ENCODE data around the gene SCN5A.

SCN5A gene

GRCh38 chr3:38613426-38613825 is 36.1 kb downstream of the SCN5A start:
- no peaks in the 10 kb centered on the region for H3K4me1 ChIP-seq (ENCODE audit: low read length)
- H3K9me3 ChIP-seq (replicated peaks; ENCODE audit: insufficient read depth, low read length): no peaks in the 10 kb centered on the region
- no peak for TF ChIP-seq EZH2 (optimal IDR thresholded peaks at IDR 0.05; ENCODE audit: low read depth, low read length)
- TF ChIP-seq EZH2phosphoT487 (IDR thresholded peaks at IDR 0.05; ENCODE audit: low read length): no peak
- no peak for TF ChIP-seq CTCF (IDR thresholded peaks at IDR 0.05; ENCODE audit: low read length)

GRCh38 chr3:38611866-38612265 is 37.6 kb downstream of the SCN5A start:
- no peaks in the 10 kb centered on the region for H3F3A ChIP-seq (ENCODE audit: insufficient read depth, low read length)
- TF ChIP-seq EZH2phosphoT487 (IDR thresholded peaks at IDR 0.05; ENCODE audit: low read length): no peak
- TF ChIP-seq EZH2 (optimal IDR thresholded peaks at IDR 0.05; ENCODE audit: low read depth, low read length): no peak
- TF ChIP-seq CTCF (IDR thresholded peaks at IDR 0.05; ENCODE audit: low read length): no peak
- no peaks in the 10 kb centered on the region for H3K4me1 ChIP-seq (ENCODE audit: low read length)
- H3K4me3 ChIP-seq (ENCODE audit: low read length): no peak overlapping the region
- no peaks in the 10 kb centered on the region for H3K27me3 ChIP-seq (replicated peaks; ENCODE audit: insufficient read depth, low read length)
- no peak overlapping the region for H2AFZ ChIP-seq (ENCODE audit: low read length)
- no peak overlapping the region for H3K9ac ChIP-seq (ENCODE audit: low read length)
- no peak overlapping the region for H3K4me2 ChIP-seq (ENCODE audit: low read depth, low read length)
- no peaks in the 10 kb centered on the region for H3K9me3 ChIP-seq (replicated peaks; ENCODE audit: insufficient read depth, low read length)
- H4K20me1 ChIP-seq (ENCODE audit: insufficient read depth, low read length): no peaks in the 10 kb centered on the region
- no peaks in the 10 kb centered on the region for H3K36me3 ChIP-seq (replicated peaks; ENCODE audit: insufficient read depth, low read length)
- DNase-seq: no peak
- no peaks in the 10 kb centered on the region for H3K79me2 ChIP-seq (ENCODE audit: low read length)
- no peaks in the 10 kb centered on the region for H3K9me2 ChIP-seq (replicated peaks; ENCODE audit: insufficient read depth, low read length)
- no peak overlapping the region for H3K27ac ChIP-seq (ENCODE audit: low read length)

More at GRCh38 chr3:38613426-38613825, 36.1 kb downstream of the SCN5A start:
- no peak overlapping the region for H3K4me3 ChIP-seq (ENCODE audit: low read length)
- H3K27ac ChIP-seq (ENCODE audit: low read length): no peak overlapping the region
- no peak for DNase-seq
- H3K27me3 ChIP-seq (replicated peaks; ENCODE audit: insufficient read depth, low read length): no peaks in the 10 kb centered on the region
- no peaks in the 10 kb centered on the region for H3K79me2 ChIP-seq (ENCODE audit: low read length)
- H3K36me3 ChIP-seq (replicated peaks; ENCODE audit: insufficient read depth, low read length): no peaks in the 10 kb centered on the region
- no peak overlapping the region for H3K9ac ChIP-seq (ENCODE audit: low read length)
- H2AFZ ChIP-seq (ENCODE audit: low read length): no peak overlapping the region
- no peaks in the 10 kb centered on the region for H3F3A ChIP-seq (ENCODE audit: insufficient read depth, low read length)
- H3K9me2 ChIP-seq (replicated peaks; ENCODE audit: insufficient read depth, low read length): no peaks in the 10 kb centered on the region
- no peak overlapping the region for H3K4me2 ChIP-seq (ENCODE audit: low read depth, low read length)
- H4K20me1 ChIP-seq (ENCODE audit: insufficient read depth, low read length): no peaks in the 10 kb centered on the region

- no peak for DNase-seq
- Histone ChIP-seq H3F3A (ENCODE audit: insufficient read depth, low read length) (no peaks in the 10 kb centered on the region), H3K4me2 (ENCODE audit: low read depth, low read length) (no peak overlapping the region), H2AFZ (ENCODE audit: low read length) (no peak overlapping the region), H3K9me2 (replicated peaks; ENCODE audit: insufficient read depth, low read length) (no peaks in the 10 kb centered on the region), H3K9ac (ENCODE audit: low read length) (no peak overlapping the region), H3K4me3 (ENCODE audit: low read length) (no peak overlapping the region), H3K36me3 (replicated peaks; ENCODE audit: insufficient read depth, low read length) (no peaks in the 10 kb centered on the region), H4K20me1 (ENCODE audit: insufficient read depth, low read length) (no peaks in the 10 kb centered on the region), H3K79me2 (ENCODE audit: low read length) (no peaks in the 10 kb centered on the region), H3K27ac (ENCODE audit: low read length) (no peak overlapping the region), H3K4me1 (ENCODE audit: low read length) (no peaks in the 10 kb centered on the region), H3K27me3 (replicated peaks; ENCODE audit: insufficient read depth, low read length) (no peaks in the 10 kb centered on the region), H3K9me3 (replicated peaks; ENCODE audit: insufficient read depth, low read length) (no peaks in the 10 kb centered on the region)
- TF ChIP-seq EZH2phosphoT487 (IDR thresholded peaks at IDR 0.05; ENCODE audit: low read length) (no peak), CTCF (IDR thresholded peaks at IDR 0.05; ENCODE audit: low read length) (no peak), EZH2 (optimal IDR thresholded peaks at IDR 0.05; ENCODE audit: low read depth, low read length) (no peak)
Observed at GRCh38 chr3:38610934-38611333, 38.6 kb downstream of the SCN5A start.

All from MM.1S (cell line).